ENCODE measurements around the gene IP6K3.

Gene IP6K3

GRCh38 chr6:33685411-33686224 is 61.1 kb downstream of the IP6K3 start:
- no peak for TF ChIP-seq CTCF (IDR thresholded peaks at IDR 0.05; ENCODE audit: low read depth, low read length)
- DNase-seq (ENCODE audit: low read depth, low spot score), result no peak
- in situ Hi-C loops (cut with HindIII; ENCODE audit: low sequenced_read_pairs), result no loop called here
- no peak overlapping the region for H3K4me3 ChIP-seq (ENCODE audit: low read depth, low read length)

- in situ Hi-C loops (cut with HindIII; ENCODE audit: low sequenced_read_pairs), result no loop called here
Observed at GRCh38 chr6:33684983-33685382, 61.7 kb downstream of the IP6K3 start.

GRCh38 chr6:33684428-33684896 is 62.2 kb downstream of the IP6K3 start:
- no peak overlapping the region for H3K4me3 ChIP-seq (ENCODE audit: low read depth, low read length)
- DNase-seq (ENCODE audit: low read depth, low spot score), result no peak
- in situ Hi-C loops (cut with HindIII; ENCODE audit: low sequenced_read_pairs), result no loop called here
- TF ChIP-seq CTCF (IDR thresholded peaks at IDR 0.05; ENCODE audit: low read depth, low read length), result no peak

More at GRCh38 chr6:33684983-33685382, 61.7 kb downstream of the IP6K3 start:
- DNase-seq (ENCODE audit: low read depth, low spot score), result no peak
- no peak for TF ChIP-seq CTCF (IDR thresholded peaks at IDR 0.05; ENCODE audit: low read depth, low read length)
- no peak overlapping the region for H3K4me3 ChIP-seq (ENCODE audit: low read depth, low read length)

- TF ChIP-seq CTCF (IDR thresholded peaks at IDR 0.05; ENCODE audit: low read depth, low read length), result no peak
- in situ Hi-C loops (cut with HindIII; ENCODE audit: low sequenced_read_pairs), result no loop called here
- no peak for DNase-seq (ENCODE audit: low read depth, low spot score)
- H3K4me3 ChIP-seq (ENCODE audit: low read depth, low read length), result no peak overlapping the region
Observed at GRCh38 chr6:33683576-33684427, 62.9 kb downstream of the IP6K3 start.

GRCh38 chr6:33683051-33683571 is 63.6 kb downstream of the IP6K3 start:
- in situ Hi-C loops (cut with HindIII; ENCODE audit: low sequenced_read_pairs), result no loop called here

More at GRCh38 chr6:33683051-33683571, 63.6 kb downstream of the IP6K3 start:
- DNase-seq (ENCODE audit: low read depth, low spot score), result no peak
- no peak for TF ChIP-seq CTCF (IDR thresholded peaks at IDR 0.05; ENCODE audit: low read depth, low read length)
- no peak overlapping the region for H3K4me3 ChIP-seq (ENCODE audit: low read depth, low read length)
